Chondrocyte (in vitro differentiated cells): Measurements from ENCODE around the gene HECW1. TPM values are rescaled to one million over a fixed set of nuclear protein-coding genes. Genes with fewer than 3 reads are reported as not detected.

Experiments
- DNase-seq: peaks from one replicate; pipeline ENCODE4 v3.0.0; 2021; ENCODE audit warnings: mixed read lengths, low spot score
- H3K27ac Mint-ChIP-seq: one replicate; pipeline ENCODE4 v1.8.0; 2021; ENCODE audit warnings: mild to moderate bottlenecking, moderate library complexity, mixed read lengths; ENCODE audit not compliant: unreplicated experiment
- H3K27me3 Mint-ChIP-seq: 2 replicates; pipeline ENCODE4 v1.8.0; 2021; ENCODE audit warnings: low read depth, mixed read lengths
- H3K36me3 Mint-ChIP-seq: 2 replicates; pipeline ENCODE4 v1.8.0; 2021; ENCODE audit warnings: low read depth, mixed read lengths
- H3K4me1 Mint-ChIP-seq: 2 replicates; pipeline ENCODE4 v1.8.0; 2021; ENCODE audit warnings: low read depth, mild to moderate bottlenecking, mixed read lengths
- H3K4me3 Mint-ChIP-seq: one replicate; pipeline ENCODE4 v1.8.0; 2021; ENCODE audit warnings: mild to moderate bottlenecking, moderate library complexity, mixed read lengths; ENCODE audit not compliant: unreplicated experiment
- H3K9me3 Mint-ChIP-seq: 2 replicates; pipeline ENCODE4 v1.8.0; 2021; ENCODE audit warnings: low read depth, mixed read lengths
- CTCF ChIP-seq: fragments of 200-600 bp; sonication (generic); IDR thresholded peaks from 2 replicates; pipeline ENCODE4 v1.5.0; 2021; ENCODE audit warnings: antibody characterized with exemption, mild to moderate bottlenecking, moderate library complexity
- total RNA-seq: library from RNA; stranded (reverse); gene quantifications from 3 replicates; pipeline ENCODE4 v1.2.1, GENCODE V29; 2021

HECW1 gene
- total RNA-seq, 1 donor from 2014 or later: 1.9 TPM

- peaks cover 3% of the 10 kb centered on the region for H3K4me1 Mint-ChIP-seq
- DNase-seq: no peak
- H3K9me3 Mint-ChIP-seq: no peaks in the 10 kb centered on the region
- no peak overlapping the region for H3K27ac Mint-ChIP-seq
- TF ChIP-seq CTCF: no peak
- no peaks in the 10 kb centered on the region for H3K27me3 Mint-ChIP-seq
- no peak overlapping the region for H3K4me3 Mint-ChIP-seq
- H3K36me3 Mint-ChIP-seq: no peaks in the 10 kb centered on the region
These were observed 82.8 kb downstream of the HECW1 start for GRCh38 chr7:43195256-43195655.

GRCh38 chr7:43195768-43196167 lies 83.3 kb downstream of the HECW1 start:
- no peak overlapping the region for H3K4me3 Mint-ChIP-seq
- H3K4me1 Mint-ChIP-seq: peaks cover 3% of the 10 kb centered on the region
- H3K36me3 Mint-ChIP-seq: no peaks in the 10 kb centered on the region
- no peak for TF ChIP-seq CTCF
- H3K9me3 Mint-ChIP-seq: no peaks in the 10 kb centered on the region
- no peak overlapping the region for H3K27ac Mint-ChIP-seq
- no peaks in the 10 kb centered on the region for H3K27me3 Mint-ChIP-seq
- DNase-seq: no peak

GRCh38 chr7:43196379-43196778 lies 83.9 kb downstream of the HECW1 start:
- Mint-ChIP-seq H3K36me3 (no peaks in the 10 kb centered on the region), H3K4me1 (peaks cover 3% of the 10 kb centered on the region), H3K4me3 (no peak overlapping the region), H3K27ac (no peak overlapping the region), H3K27me3 (no peaks in the 10 kb centered on the region), H3K9me3 (no peaks in the 10 kb centered on the region)
- TF ChIP-seq CTCF: no peak
- DNase-seq: no peak

- H3K36me3 Mint-ChIP-seq: no peaks in the 10 kb centered on the region
- no peak overlapping the region for H3K4me3 Mint-ChIP-seq
- peaks cover 3% of the 10 kb centered on the region for H3K4me1 Mint-ChIP-seq
- no peaks in the 10 kb centered on the region for H3K27me3 Mint-ChIP-seq
- no peaks in the 10 kb centered on the region for H3K9me3 Mint-ChIP-seq
- no peak overlapping the region for H3K27ac Mint-ChIP-seq
- DNase-seq: no peak
- no peak for TF ChIP-seq CTCF
These were observed 85.6 kb downstream of the HECW1 start for GRCh38 chr7:43198016-43198415.

GRCh38 chr7:43198599-43199090 lies 86.2 kb downstream of the HECW1 start:
- Mint-ChIP-seq H3K36me3 (no peaks in the 10 kb centered on the region), H3K9me3 (no peaks in the 10 kb centered on the region), H3K4me3 (no peak overlapping the region), H3K27ac (no peak overlapping the region), H3K4me1 (peaks cover 3% of the 10 kb centered on the region), H3K27me3 (no peaks in the 10 kb centered on the region)
- DNase-seq: no peak
- no peak for TF ChIP-seq CTCF
